Coronary artery (tissue), 2 donors: ENCODE measurements around the gene ATP11A.

Experiments
- DNase-seq: peaks from one replicate; pipeline ENCODE4 v3.0.0-alpha.2; 2017; ENCODE audit warnings: low spot score
- H3K27ac ChIP-seq, 2 donors: fragments of 200-600 bp; sonication (generic); one replicate each; pipeline ENCODE4 v1.5.1; 2016 to 2019
- H3K4me3 ChIP-seq: fragments of 200-600 bp; sonication (generic); 2 replicates; pipeline ENCODE4 v1.5.1; 2016; ENCODE audit warnings: mild to moderate bottlenecking, moderate library complexity
- TF ChIP-seq, protein P1 (sequence below): fragments of 200-600 bp; sonication (generic); IDR thresholded peaks from one replicate; pipeline ENCODE4 v1.5.1; 2019; ENCODE audit warnings: antibody characterized with exemption

Gene ATP11A

GRCh38 chr13:112810608-112811007 lies 120.8 kb downstream of the ATP11A start:
- no peak for DNase-seq
- TF ChIP-seq, protein P1, sequence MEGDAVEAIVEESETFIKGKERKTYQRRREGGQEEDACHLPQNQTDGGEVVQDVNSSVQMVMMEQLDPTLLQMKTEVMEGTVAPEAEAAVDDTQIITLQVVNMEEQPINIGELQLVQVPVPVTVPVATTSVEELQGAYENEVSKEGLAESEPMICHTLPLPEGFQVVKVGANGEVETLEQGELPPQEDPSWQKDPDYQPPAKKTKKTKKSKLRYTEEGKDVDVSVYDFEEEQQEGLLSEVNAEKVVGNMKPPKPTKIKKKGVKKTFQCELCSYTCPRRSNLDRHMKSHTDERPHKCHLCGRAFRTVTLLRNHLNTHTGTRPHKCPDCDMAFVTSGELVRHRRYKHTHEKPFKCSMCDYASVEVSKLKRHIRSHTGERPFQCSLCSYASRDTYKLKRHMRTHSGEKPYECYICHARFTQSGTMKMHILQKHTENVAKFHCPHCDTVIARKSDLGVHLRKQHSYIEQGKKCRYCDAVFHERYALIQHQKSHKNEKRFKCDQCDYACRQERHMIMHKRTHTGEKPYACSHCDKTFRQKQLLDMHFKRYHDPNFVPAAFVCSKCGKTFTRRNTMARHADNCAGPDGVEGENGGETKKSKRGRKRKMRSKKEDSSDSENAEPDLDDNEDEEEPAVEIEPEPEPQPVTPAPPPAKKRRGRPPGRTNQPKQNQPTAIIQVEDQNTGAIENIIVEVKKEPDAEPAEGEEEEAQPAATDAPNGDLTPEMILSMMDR, result no peak
- H3K4me3 ChIP-seq, result no peak overlapping the region
- no peak overlapping the region for H3K27ac ChIP-seq

GRCh38 chr13:112812306-112813055 lies 122.6 kb downstream of the ATP11A start:
- no peak for DNase-seq
- TF ChIP-seq, protein P1, result no peak
- no peak overlapping the region for H3K4me3 ChIP-seq
- no peak overlapping the region for H3K27ac ChIP-seq

GRCh38 chr13:112813552-112813951 lies 123.7 kb downstream of the ATP11A start:
- TF ChIP-seq, protein P1, result no peak
- Histone ChIP-seq H3K4me3 (no peak overlapping the region), H3K27ac (no peak overlapping the region)
- DNase-seq, result no peak

DNA sequence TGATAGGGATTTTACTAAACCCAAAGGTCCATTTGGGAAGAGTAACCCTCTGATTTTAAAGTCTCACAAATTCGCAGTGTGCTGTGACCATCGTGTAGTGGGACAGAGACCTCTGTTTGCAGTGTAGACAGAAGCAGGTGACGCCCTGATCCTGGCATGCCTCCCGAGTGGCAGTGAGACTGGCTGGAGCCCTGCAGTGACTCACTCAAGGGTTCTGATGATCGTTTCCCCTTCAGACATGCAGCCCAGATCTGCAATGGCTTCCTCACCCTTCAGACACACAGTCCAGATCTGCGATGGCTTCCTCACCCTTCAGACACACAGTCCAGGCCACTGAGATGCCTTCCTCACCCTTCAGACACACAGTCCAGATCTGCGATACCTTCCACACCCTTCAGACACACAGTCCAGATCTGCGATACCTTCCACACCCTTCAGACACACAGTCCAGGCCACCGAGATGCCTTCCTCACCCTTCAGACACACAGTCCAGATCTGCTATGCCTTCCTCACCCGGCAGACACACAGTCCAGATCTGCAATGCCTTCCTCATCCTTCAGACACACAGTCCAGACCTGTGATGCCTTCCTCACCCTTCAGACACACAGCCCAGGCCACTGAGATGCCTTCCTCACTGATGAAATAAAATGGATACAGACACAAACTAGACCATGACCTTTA lies 125.2 kb downstream of the ATP11A start:
- DNase-seq, result no peak
- Histone ChIP-seq H3K27ac (no peak overlapping the region), H3K4me3 (no peak overlapping the region)
- TF ChIP-seq, protein P1, result no peak

DNA sequence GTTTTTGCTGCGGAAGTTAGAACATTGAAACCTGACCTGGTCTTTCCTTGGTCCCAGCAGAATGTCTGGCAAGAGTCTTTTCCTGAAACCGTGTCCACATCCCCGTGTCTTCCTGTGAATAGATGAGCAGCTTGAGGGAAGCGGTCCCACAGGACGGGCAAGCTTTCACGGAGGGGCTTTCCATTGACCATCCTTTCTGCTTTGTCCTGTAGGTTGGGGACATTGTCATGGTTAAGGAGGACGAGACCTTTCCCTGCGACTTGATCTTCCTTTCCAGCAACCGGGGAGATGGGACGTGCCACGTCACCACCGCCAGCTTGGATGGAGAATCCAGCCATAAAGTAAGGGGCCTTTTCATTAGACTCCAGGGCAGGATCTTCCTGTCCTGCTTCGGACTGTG lies 126.0 kb downstream of the ATP11A start:
- TF ChIP-seq, protein P1, result no peak
- Histone ChIP-seq H3K27ac (no peak overlapping the region), H3K4me3 (no peak overlapping the region)
- no peak for DNase-seq

- DNase-seq, result no peak
- Histone ChIP-seq H3K4me3 (no peak overlapping the region), H3K27ac (no peak overlapping the region)
- TF ChIP-seq, protein P1, result no peak
Observed at GRCh38 chr13:112818040-112818697, 128.3 kb downstream of the ATP11A start.
